GM12878 (cell line): ENCODE measurements around the gene GNL3. TPM values are rescaled to one million over a fixed set of nuclear protein-coding genes. Genes with fewer than 3 reads are reported as not detected.
A peak's percentile ranks its signal among the peaks of the same experiment; 100 is the strongest.

ENCODE experiments used
- ATAC-seq: fragments of 200-7000 bp; cut with Tn5 transposase; 3 replicates; pipeline ENCODE4 v1.9.1; 2020; ENCODE audit warnings: mild to moderate bottlenecking, moderate library complexity
- BruUV-seq: library from RNA; stranded (reverse); fragments of 400-500 nt; replicated peaks from 2 replicates; lab custom pipeline; 2021; lab: Mats Ljungman, UMichigan
- CTCF ChIA-PET: fragments of 300-600 bp; sonication (Branson Sonifier 250); formaldehyde crosslinking; extraction: SDS; loops from one replicate; lab custom pipeline; 2021; ENCODE audit warnings: inconsistent platforms; lab: Yijun Ruan, JAX
- POLR2A ChIA-PET: fragments of 350-600 bp; formaldehyde crosslinking; extraction: SDS; loops from one replicate; lab custom pipeline; 2021; ENCODE audit warnings: inconsistent platforms; lab: Charles Lee
- RAD21 ChIA-PET: fragments of 300-600 bp; sonication (Branson Sonifier 250); formaldehyde crosslinking; loops from one replicate; lab custom pipeline; 2023; ENCODE audit warnings: antibody characterized with exemption; ENCODE audit not compliant: unreplicated experiment; lab: Charles Lee
- SMC1A ChIA-PET: fragments of 300-600 bp; sonication (Branson Sonifier 250); formaldehyde crosslinking; loops from one replicate; lab custom pipeline; 2023; ENCODE audit not compliant: unreplicated experiment, uncharacterized antibody; lab: Charles Lee
- DNase-seq: peaks from one replicate; pipeline ENCODE4 v3.0.0-alpha.2; 2011; ENCODE audit warnings: low read depth, low spot score
- FAIRE-seq: peaks from 3 replicates; lab custom pipeline; 2011; peaks lifted over from hg19 to GRCh38; lab: Jason Lieb, UNC
- H2AFZ ChIP-seq: 2 replicates; pipeline ENCODE4 v1.6.0; 2011; ENCODE audit warnings: low read depth, low read length, control low read depth; ENCODE audit not compliant: control insufficient read depth
- H3K27ac ChIP-seq: 2 replicates; pipeline ENCODE4 v1.5.1; 2011; ENCODE audit warnings: control low read depth; ENCODE audit not compliant: control insufficient read depth, insufficient read depth
- H3K27me3 ChIP-seq, 2 experiments: replicated peaks in 1 of 2; 2 replicates each; pipeline versions ENCODE4 v1.6.0 to v1.6.1; 2011; ENCODE audit warnings: low read length in 1 of 2; ENCODE audit not compliant: control insufficient read depth in 2 of 2, insufficient read depth in 2 of 2
- H3K36me3 ChIP-seq, 2 experiments: 2 replicates each; pipeline ENCODE4 v1.5.1; 2011; ENCODE audit warnings: low read length in 1 of 2; ENCODE audit not compliant: control insufficient read depth in 2 of 2, insufficient read depth in 2 of 2
- H3K4me1 ChIP-seq: 2 replicates; pipeline ENCODE4 v1.6.1; 2011; ENCODE audit warnings: mild to moderate bottlenecking, low read length, moderate library complexity, mixed read lengths; ENCODE audit not compliant: control insufficient read depth, insufficient read depth
- H3K4me2 ChIP-seq: 2 replicates; pipeline ENCODE4 v1.6.0; 2011; ENCODE audit warnings: control low read depth; ENCODE audit not compliant: control insufficient read depth, insufficient read depth
- H3K4me3 ChIP-seq: fragments of 200-600 bp; sonication (generic); 2 replicates; pipeline ENCODE4 v1.5.1; 2016
- H3K79me2 ChIP-seq: 2 replicates; pipeline ENCODE4 v1.6.0; 2011; ENCODE audit warnings: low read length; ENCODE audit not compliant: control insufficient read depth, insufficient read depth
- H3K9ac ChIP-seq: 2 replicates; pipeline ENCODE4 v1.8.0; 2011; ENCODE audit warnings: low read length, control low read depth, mixed read lengths; ENCODE audit not compliant: control insufficient read depth, insufficient read depth
- H3K9me3 ChIP-seq: replicated peaks from 3 replicates; pipeline ENCODE4 v1.5.1; 2011; ENCODE audit warnings: mild to moderate bottlenecking, low read length; ENCODE audit not compliant: control insufficient read depth, insufficient read depth
- H4K20me1 ChIP-seq: 2 replicates; pipeline ENCODE4 v1.6.0; 2011; ENCODE audit not compliant: control insufficient read depth, insufficient read depth
- DPF2 ChIP-seq: fragments of 450-650 bp; IDR thresholded peaks from 2 replicates; pipeline ENCODE4 v1.6.1; 2017; ENCODE audit warnings: mild to moderate bottlenecking
- EP300 ChIP-seq, 2 experiments: fragments of 150-350 bp in 1 of 2; IDR thresholded peaks; 2 replicates each; pipeline ENCODE4 v1.6.1; 2011 to 2012; ENCODE audit warnings: low read depth in 2 of 2, low read length in 2 of 2, borderline replicate concordance in 1 of 2, improper control_type of control experiment in 1 of 2, inconsistent platforms in 1 of 2; ENCODE audit not compliant: control insufficient read depth in 1 of 2
- IKZF1 ChIP-seq: fragments of 450-650 bp; conservative IDR thresholded peaks from 2 replicates; pipeline ENCODE4 v1.6.1; 2017; ENCODE audit warnings: antibody characterized with exemption, mild to moderate bottlenecking
- JUNB ChIP-seq: IDR thresholded peaks from 2 replicates; pipeline ENCODE4 v1.6.1; 2016; ENCODE audit warnings: antibody characterized with exemption, mild to moderate bottlenecking
- KLF5 ChIP-seq: fragments of 450-650 bp; IDR thresholded peaks from 2 replicates; pipeline ENCODE4 v1.6.1; 2014; ENCODE audit warnings: mild to moderate bottlenecking; ENCODE audit not compliant: partially characterized antibody
- MTA2 ChIP-seq: fragments of 450-650 bp; IDR thresholded peaks from 2 replicates; pipeline ENCODE4 v1.6.1; 2016; ENCODE audit warnings: low read depth, mild to moderate bottlenecking, moderate library complexity
- MXI1 ChIP-seq: fragments of 150-350 bp; IDR thresholded peaks from 2 replicates; pipeline ENCODE4 v1.6.1; 2011; ENCODE audit warnings: low read depth, mild to moderate bottlenecking, inconsistent platforms, low read length, improper control_type of control experiment
- NFIC ChIP-seq: IDR thresholded peaks from 2 replicates; pipeline ENCODE4 v1.6.1; 2012; ENCODE audit warnings: low read depth, mild to moderate bottlenecking, inconsistent platforms, low read length, moderate library complexity
- POU2F2 ChIP-seq: IDR thresholded peaks from 3 replicates; pipeline ENCODE4 v1.6.1; 2011; ENCODE audit warnings: low read depth, mild to moderate bottlenecking, low read length, borderline replicate concordance
- SMAD5 ChIP-seq: IDR thresholded peaks from 2 replicates; pipeline ENCODE4 v1.6.1; 2016; ENCODE audit warnings: antibody characterized with exemption, low read depth
- SP1 ChIP-seq: IDR thresholded peaks from one replicate; pipeline ENCODE4 v1.6.1; 2011; ENCODE audit warnings: low read depth, low read length
- SUZ12 ChIP-seq: fragments of 200-600 bp; sonication (generic); IDR thresholded peaks from one replicate; pipeline ENCODE4 v1.6.1; 2018; ENCODE audit warnings: antibody characterized with exemption, mild to moderate bottlenecking; ENCODE audit not compliant: unreplicated experiment
- TAF1 ChIP-seq: IDR thresholded peaks from 2 replicates; pipeline ENCODE4 v1.6.1; 2011; ENCODE audit warnings: mild to moderate bottlenecking, low read depth, low read length, borderline replicate concordance
- TARDBP ChIP-seq: IDR thresholded peaks from 2 replicates; pipeline ENCODE4 v1.6.1; 2016; ENCODE audit warnings: borderline replicate concordance
- TCF7 ChIP-seq: IDR thresholded peaks from 2 replicates; pipeline ENCODE4 v1.6.1; 2014; ENCODE audit warnings: antibody characterized with exemption, borderline replicate concordance
- ZNF217 ChIP-seq: fragments of 450-650 bp; IDR thresholded peaks from 2 replicates; pipeline ENCODE4 v1.6.1; 2017; ENCODE audit warnings: antibody characterized with exemption, mild to moderate bottlenecking
- in situ Hi-C: fragments of 300-500 bp; cut with MboI; formaldehyde crosslinking; loops from 9 replicates; pipeline ENCODE4 v1.14.3; 2018; ENCODE audit warnings: mixed read lengths
- intact Hi-C: fragments of 100-400 bp; cut with micrococcal nuclease; formaldehyde crosslinking; loops from one replicate; pipeline ENCODE4 v1.14.2; 2022; ENCODE audit not compliant: unreplicated experiment
- polyA plus RNA-seq, 11 experiments: library from polyadenylated mRNA; depleted of rRNA in 4 of 11; unstranded in 6 of 11; stranded (reverse) in 5 of 11; fragments of >200 nt; fragmentation: Nextera tagmentation in 4 of 11; fragmentation: Illumina TruSeq in 1 of 11; extraction: Ambion mirVana in 4 of 11; extraction: Trizol in 1 of 11; gene quantifications; 1 replicate in 1 of 11; 2 replicates in 10 of 11; pipeline versions ENCODE4 v1.2.1 to v1.2.3, GENCODE V29; 2011 to 2016; ENCODE audit warnings: inconsistent platforms in 2 of 11, missing spikeins in 2 of 11, low read depth in 1 of 11
- total RNA-seq, 4 experiments: library from RNA; depleted of rRNA in 3 of 4; stranded (reverse); fragments of >200 nt in 3 of 4; fragmentation: Illumina TruSeq in 1 of 4; extraction: Trizol in 1 of 4; gene quantifications; 2 replicates each; pipeline versions ENCODE4 v1.2.1 to v1.2.3, GENCODE V29; 2013 to 2021
- TF ChIP-seq, protein P1 (sequence below): fragments of 450-650 bp; IDR thresholded peaks from 2 replicates; pipeline ENCODE4 v1.6.1; 2016; ENCODE audit warnings: mild to moderate bottlenecking, moderate library complexity, borderline replicate concordance
- TF ChIP-seq, protein P2 (sequence below), 3 experiments: IDR thresholded peaks in 2 of 3; conservative IDR thresholded peaks in 1 of 3; 2 replicates each; pipeline ENCODE4 v1.5.1; 2011; ENCODE audit warnings: low read depth in 3 of 3, low read length in 3 of 3, mild to moderate bottlenecking in 3 of 3, control low read depth in 2 of 3, moderate library complexity in 2 of 3, inconsistent platforms in 1 of 3, mixed read lengths in 1 of 3; ENCODE audit not compliant: control insufficient read depth in 2 of 3, insufficient read depth in 1 of 3; ENCODE audit errors: extremely low read depth in 1 of 3

Gene GNL3
- total and polyA plus RNA-seq, 10 of the 15 experiments (the other 5 are each of a cell fraction or from before 2014, with no cell fraction given) = 172 to 368 (median 257) TPM

DNA sequence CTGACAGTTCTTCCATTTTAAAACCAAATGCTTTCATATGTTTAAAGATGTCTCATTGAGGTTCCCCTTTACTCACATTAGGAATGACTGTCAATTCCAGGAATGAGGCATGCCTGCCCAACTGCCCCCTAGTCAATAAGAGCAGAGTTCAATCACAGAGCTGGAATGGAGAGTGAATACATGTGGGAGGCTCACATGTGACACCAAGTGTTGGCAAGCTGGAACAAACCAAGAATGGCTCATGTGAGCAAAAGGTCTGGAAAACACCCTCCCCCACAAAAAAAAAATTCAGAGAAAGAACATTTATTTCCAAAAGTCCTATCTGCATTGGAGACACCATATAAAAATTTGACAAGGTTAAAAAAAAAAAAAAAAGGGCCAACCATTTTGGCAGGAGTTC lies 3.8 kb upstream of the GNL3 start:
- Histone ChIP-seq H4K20me1 (no peaks in the 10 kb centered on the region), H2AFZ (no peak overlapping the region), H3K4me2 (peak overlapping the region; percentile 88), H3K27ac (peak overlapping the region; percentile 75), H3K79me2 (peaks cover 74% of the 10 kb centered on the region), H3K27me3 (no peaks in the 10 kb centered on the region), H3K4me3 (peak overlapping the region; percentile 48; the same call in 1 of the 2 replicates), H3K9ac (no peak overlapping the region; the same call in 1 of the 2 replicates), H3K4me1 (peaks cover 17% of the 10 kb centered on the region), H3K36me3 (peaks cover 0 to 18% of the 10 kb centered on the region in 2 experiments; a peak in 3 of 4 replicates), H3K9me3 (no peaks in the 10 kb centered on the region)
- BruUV-seq = no TSS peak
- peak; percentile 80 for FAIRE-seq
- ATAC-seq = peak; percentile 23
- ChIA-PET POLR2A (interaction anchor here (0.7 to 1.6 kb wide), 3 partner anchors 10 to 295 kb away, joined by 3 to 5 read pairs (median 5); no protein-coding TSS in a partner anchor), SMC1A (interaction anchor here (1.1 to 1.4 kb wide), 2 partner anchors 11 to 120 kb away, joined by 4 read pairs; no protein-coding TSS in a partner anchor), CTCF (interaction anchor here (0.8 to 2.2 kb wide), 4 partner anchors 11 to 233 kb away, joined by 3 to 9 read pairs (median 4); no protein-coding TSS in a partner anchor), RAD21 (interaction anchor here (1.0 to 1.5 kb wide), 3 partner anchors 93 to 270 kb away, joined by 3 to 5 read pairs (median 3); no protein-coding TSS in a partner anchor)
- intact Hi-C loops (loop anchor here (10.0 kb wide), 1 partner anchor 227 kb away; the partner anchor contains the start of genes NISCH and TNNC1), in situ Hi-C loops (no loop called here)
- no peak for DNase-seq
- no peak for TF ChIP-seq TAF1
- TF ChIP-seq SMAD5 = no peak
- TF ChIP-seq TARDBP = no peak
- TF ChIP-seq DPF2 = 0 out of 2 replicates have a peak, but pooled peaks have one; percentile 24
- no peak for TF ChIP-seq ZNF217
- no peak for TF ChIP-seq SP1
- TF ChIP-seq POU2F2 = no peak
- TF ChIP-seq JUNB = peak; percentile 78
- peak; percentile 62 for TF ChIP-seq IKZF1
- no peak for TF ChIP-seq SUZ12
- TF ChIP-seq KLF5 = no peak
- TF ChIP-seq EP300 (IDR thresholded peaks at IDR 0.05; ENCODE audit: borderline replicate concordance in 1 of 2, control insufficient read depth in 1 of 2, low read depth in 2 of 2, low read length in 2 of 2) = no peak
- TF ChIP-seq, protein P1, sequence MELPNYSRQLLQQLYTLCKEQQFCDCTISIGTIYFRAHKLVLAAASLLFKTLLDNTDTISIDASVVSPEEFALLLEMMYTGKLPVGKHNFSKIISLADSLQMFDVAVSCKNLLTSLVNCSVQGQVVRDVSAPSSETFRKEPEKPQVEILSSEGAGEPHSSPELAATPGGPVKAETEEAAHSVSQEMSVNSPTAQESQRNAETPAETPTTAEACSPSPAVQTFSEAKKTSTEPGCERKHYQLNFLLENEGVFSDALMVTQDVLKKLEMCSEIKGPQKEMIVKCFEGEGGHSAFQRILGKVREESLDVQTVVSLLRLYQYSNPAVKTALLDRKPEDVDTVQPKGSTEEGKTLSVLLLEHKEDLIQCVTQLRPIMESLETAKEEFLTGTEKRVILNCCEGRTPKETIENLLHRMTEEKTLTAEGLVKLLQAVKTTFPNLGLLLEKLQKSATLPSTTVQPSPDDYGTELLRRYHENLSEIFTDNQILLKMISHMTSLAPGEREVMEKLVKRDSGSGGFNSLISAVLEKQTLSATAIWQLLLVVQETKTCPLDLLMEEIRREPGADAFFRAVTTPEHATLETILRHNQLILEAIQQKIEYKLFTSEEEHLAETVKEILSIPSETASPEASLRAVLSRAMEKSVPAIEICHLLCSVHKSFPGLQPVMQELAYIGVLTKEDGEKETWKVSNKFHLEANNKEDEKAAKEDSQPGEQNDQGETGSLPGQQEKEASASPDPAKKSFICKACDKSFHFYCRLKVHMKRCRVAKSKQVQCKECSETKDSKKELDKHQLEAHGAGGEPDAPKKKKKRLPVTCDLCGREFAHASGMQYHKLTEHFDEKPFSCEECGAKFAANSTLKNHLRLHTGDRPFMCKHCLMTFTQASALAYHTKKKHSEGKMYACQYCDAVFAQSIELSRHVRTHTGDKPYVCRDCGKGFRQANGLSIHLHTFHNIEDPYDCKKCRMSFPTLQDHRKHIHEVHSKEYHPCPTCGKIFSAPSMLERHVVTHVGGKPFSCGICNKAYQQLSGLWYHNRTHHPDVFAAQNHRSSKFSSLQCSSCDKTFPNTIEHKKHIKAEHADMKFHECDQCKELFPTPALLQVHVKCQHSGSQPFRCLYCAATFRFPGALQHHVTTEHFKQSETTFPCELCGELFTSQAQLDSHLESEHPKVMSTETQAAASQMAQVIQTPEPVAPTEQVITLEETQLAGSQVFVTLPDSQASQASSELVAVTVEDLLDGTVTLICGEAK = no peak
- no peak for TF ChIP-seq MTA2
- no peak for TF ChIP-seq TCF7
- TF ChIP-seq, protein P2, sequence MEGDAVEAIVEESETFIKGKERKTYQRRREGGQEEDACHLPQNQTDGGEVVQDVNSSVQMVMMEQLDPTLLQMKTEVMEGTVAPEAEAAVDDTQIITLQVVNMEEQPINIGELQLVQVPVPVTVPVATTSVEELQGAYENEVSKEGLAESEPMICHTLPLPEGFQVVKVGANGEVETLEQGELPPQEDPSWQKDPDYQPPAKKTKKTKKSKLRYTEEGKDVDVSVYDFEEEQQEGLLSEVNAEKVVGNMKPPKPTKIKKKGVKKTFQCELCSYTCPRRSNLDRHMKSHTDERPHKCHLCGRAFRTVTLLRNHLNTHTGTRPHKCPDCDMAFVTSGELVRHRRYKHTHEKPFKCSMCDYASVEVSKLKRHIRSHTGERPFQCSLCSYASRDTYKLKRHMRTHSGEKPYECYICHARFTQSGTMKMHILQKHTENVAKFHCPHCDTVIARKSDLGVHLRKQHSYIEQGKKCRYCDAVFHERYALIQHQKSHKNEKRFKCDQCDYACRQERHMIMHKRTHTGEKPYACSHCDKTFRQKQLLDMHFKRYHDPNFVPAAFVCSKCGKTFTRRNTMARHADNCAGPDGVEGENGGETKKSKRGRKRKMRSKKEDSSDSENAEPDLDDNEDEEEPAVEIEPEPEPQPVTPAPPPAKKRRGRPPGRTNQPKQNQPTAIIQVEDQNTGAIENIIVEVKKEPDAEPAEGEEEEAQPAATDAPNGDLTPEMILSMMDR (IDR thresholded peaks at IDR 0.05 in 2 of 3, conservative IDR thresholded peaks at IDR 0.05 in 1 of 3; ENCODE audit: control insufficient read depth in 2 of 3, extremely low read depth in 1 of 3, insufficient read depth in 1 of 3, low read depth in 3 of 3, low read length in 3 of 3) = peak; percentile 16 to 61 (median 17); a peak in 3 of 6 replicates
- peak; percentile 40; the same call in 1 of the 2 replicates for TF ChIP-seq NFIC
- peak; percentile 71; the same call in 1 of the 2 replicates for TF ChIP-seq MXI1
